MM.1S (cell line): Measurements from ENCODE around the gene SDK1.

Experiments used
- EZH2 ChIP-seq: fragments of 300-600 bp; sonication (generic); optimal IDR thresholded peaks from 2 replicates; pipeline ENCODE3; 2017; ENCODE audit warnings: low read depth, mild to moderate bottlenecking, antibody characterized with exemption, low read length, mixed read lengths
- EZH2phosphoT487 ChIP-seq: fragments of 300-600 bp; sonication (generic); IDR thresholded peaks from 2 replicates; pipeline ENCODE4 v1.6.1; 2018; ENCODE audit warnings: antibody characterized with exemption, low read length
- TF ChIP-seq, protein P1 (sequence below): fragments of 300-600 bp; sonication (generic); IDR thresholded peaks from 2 replicates; pipeline ENCODE4 v1.5.1; 2016; ENCODE audit warnings: antibody characterized with exemption, low read length, mixed read lengths

DNA sequence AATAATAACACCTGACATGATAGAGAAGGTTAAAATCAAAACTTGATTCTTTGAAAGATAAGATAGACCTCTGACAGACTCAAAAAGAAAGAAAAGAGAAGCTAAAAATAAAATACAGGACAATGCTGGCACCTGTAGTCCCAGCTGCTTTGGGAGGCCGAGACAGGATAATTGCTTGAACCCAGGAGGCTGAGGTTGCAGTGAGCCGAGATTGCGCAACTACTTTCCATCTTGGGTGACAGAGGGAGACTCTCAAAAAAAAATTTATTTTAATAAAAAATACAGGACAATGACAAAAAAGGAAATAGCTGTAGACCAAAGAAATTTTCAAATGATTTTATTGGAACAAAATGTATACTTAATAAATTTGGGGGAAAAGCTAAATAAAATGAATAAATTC is 263.2 kb downstream of the SDK1 start:
- TF ChIP-seq, protein P1, sequence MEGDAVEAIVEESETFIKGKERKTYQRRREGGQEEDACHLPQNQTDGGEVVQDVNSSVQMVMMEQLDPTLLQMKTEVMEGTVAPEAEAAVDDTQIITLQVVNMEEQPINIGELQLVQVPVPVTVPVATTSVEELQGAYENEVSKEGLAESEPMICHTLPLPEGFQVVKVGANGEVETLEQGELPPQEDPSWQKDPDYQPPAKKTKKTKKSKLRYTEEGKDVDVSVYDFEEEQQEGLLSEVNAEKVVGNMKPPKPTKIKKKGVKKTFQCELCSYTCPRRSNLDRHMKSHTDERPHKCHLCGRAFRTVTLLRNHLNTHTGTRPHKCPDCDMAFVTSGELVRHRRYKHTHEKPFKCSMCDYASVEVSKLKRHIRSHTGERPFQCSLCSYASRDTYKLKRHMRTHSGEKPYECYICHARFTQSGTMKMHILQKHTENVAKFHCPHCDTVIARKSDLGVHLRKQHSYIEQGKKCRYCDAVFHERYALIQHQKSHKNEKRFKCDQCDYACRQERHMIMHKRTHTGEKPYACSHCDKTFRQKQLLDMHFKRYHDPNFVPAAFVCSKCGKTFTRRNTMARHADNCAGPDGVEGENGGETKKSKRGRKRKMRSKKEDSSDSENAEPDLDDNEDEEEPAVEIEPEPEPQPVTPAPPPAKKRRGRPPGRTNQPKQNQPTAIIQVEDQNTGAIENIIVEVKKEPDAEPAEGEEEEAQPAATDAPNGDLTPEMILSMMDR = no peak
- TF ChIP-seq EZH2 (no peak), EZH2phosphoT487 (no peak)
